GM21447 (cell line): Measurements from ENCODE around the gene ITGB5.
A peak's percentile ranks its signal among the peaks of the same experiment; 100 is the strongest.
"Not testable (repeated sequence)": the region's sequence is repeated elsewhere in the genome, so short reads cannot be mapped to it uniquely, and the experiment has no call there.

ENCODE experiments used
- ATAC-seq: cut with Tn5 transposase; IDR thresholded peaks from one replicate; pipeline ENCODE4 v1.9.1; 2021; ENCODE audit not compliant: unreplicated experiment

The ITGB5 gene

DNA sequence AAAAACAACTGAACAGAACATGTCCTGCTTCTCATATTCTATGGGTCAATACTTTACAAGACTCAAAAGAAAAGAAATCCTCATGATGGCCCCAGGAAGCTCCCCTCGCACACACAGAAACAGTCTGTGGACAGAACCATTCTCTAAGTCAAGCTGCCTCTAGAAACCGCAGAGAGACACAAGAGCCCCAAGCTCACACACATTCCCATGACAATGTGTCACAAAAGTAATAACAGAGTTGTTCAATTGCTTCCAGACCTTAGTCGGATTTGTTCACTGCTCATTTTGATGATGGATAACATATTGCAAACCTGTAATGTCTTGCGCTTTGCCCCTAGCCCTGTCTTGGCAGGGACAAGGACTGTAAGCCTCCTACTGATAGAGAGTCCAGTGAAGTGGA is 96.0 kb downstream of the ITGB5 start:
- ATAC-seq, result no peak

- not testable (repeated sequence) for ATAC-seq
These were observed 98.1 kb downstream of the ITGB5 start for GRCh38 chr3:124789103-124789502.

DNA sequence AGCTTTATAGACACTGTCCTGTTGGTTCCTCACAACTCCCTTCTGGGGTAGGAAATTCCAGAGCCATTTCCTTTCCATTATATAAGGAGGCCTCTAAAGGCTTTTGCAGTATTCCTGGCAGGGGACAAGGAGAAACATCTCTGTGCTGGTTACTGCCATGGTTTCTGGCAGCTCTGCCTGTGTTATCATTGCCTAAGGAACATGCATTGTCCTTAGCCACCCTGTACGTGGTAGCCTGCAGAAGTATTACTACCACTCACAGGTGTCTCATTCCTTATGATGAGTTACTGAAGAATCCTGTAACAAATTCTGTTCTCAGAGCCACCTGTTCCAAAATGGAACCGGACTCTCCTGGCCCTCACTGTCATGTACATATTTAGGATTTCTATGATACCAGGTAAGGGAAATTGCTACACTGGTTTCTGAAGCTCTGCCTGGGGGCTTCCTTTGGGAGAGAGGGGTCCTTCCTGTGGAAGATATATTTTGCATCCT is 98.9 kb downstream of the ITGB5 start:
- no peak for ATAC-seq

DNA sequence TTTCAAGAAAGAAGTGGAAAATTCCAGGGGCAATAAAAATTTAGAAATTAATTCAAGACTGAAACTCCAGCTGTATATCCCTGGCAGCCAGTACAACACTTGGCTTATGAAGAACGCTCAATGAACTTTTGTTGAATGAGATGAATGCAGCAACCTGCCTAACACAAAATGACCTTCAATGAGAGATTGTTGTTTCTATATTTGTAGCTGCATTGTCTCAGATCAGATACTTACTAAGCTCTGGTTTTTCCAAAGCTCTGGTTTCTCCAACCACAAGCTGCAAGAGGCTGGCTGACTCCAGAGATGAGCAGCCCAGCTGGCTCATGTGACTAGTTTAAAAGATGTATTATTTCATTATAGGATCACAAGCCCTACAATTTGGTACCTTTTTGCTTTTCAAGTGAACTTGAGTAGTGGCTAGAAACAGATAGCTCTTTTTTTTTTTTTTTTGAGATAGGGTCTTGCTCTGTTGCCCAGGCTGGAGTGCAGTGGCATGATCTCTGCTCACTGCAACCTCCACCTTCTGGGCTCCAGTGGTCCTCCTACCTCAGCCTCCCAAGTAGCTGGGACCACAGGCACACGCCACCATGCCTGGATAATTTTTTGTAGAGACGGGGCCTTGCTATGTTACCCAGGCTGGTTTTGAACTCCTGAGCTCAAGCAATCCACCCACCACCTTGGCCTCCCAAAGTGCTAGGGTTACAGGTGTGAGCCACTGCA is 99.5 kb downstream of the ITGB5 start:
- no peak for ATAC-seq

GRCh38 chr3:124786511-124787241 is 100.5 kb downstream of the ITGB5 start:
- ATAC-seq, result no peak

- ATAC-seq, result no peak
These were observed 101.2 kb downstream of the ITGB5 start for GRCh38 chr3:124785973-124786372.

GRCh38 chr3:124784686-124785382 is 102.3 kb downstream of the ITGB5 start:
- ATAC-seq, result peak; percentile 73

- no peak for ATAC-seq
These were observed 103.5 kb downstream of the ITGB5 start for GRCh38 chr3:124783696-124784095.

- not testable (repeated sequence) for ATAC-seq
These were observed 104.8 kb downstream of the ITGB5 start for GRCh38 chr3:124782377-124782712.

GRCh38 chr3:124781476-124782376 is 105.4 kb downstream of the ITGB5 start:
- no peak for ATAC-seq

DNA sequence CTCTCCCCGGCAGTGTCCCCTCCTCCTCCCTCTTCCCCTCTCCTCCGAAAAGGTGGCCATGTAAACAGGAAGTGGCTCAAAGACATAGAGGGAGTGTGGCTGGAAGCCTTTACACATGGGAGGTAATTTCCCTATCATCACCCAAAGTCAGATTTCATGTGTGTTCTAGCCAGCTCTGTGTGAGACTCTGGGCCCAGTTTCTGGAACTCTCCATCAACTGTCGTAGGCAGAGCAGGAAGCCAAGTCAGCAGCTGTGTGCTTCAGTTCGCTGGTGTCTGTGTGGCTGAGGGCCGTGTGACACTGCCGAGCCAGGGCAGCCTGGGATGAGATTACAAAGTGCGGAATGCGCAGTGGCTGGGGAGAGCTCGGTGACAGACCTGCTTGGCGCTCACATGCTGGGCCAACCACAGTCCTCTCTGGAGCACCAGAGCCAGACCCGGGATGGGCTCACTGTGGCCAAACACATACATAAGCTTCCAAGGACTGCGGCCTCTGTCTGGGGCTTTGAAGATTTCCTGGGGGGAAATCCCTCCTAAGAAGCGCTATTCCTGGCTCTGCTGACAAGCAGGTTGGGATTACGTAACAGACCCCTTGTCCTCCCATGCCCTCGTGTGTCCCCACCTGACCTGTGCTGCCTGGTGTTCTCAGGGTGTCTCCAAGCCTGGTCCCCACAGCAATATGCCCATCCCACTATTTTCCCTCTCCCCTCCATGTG is 106.2 kb downstream of the ITGB5 start:
- ATAC-seq, result no peak

- no peak for ATAC-seq
These were observed 106.8 kb downstream of the ITGB5 start for GRCh38 chr3:124780356-124780755.

DNA sequence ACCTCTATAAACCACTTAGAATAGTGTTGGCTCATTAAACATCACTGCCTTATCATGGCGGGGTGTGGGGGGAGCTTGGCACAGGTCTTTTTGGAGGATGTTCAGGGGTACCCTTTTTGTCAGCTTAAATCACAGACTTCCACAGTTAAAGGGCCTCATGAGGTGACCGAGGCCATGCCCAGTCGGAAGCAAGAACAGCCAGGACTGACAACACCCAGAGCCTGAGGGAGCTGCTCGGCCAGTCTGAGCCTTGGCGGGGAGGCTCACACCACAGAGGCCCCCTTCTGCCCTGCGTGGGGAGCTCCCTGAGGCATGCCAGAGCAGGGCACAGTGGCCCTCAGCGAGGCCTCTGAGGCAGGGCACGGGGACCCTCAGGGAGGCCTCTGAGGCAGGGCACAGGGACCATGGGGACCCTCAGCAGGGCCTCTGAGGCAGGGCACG is 107.4 kb downstream of the ITGB5 start:
- no peak for ATAC-seq

GRCh38 chr3:124779116-124779515 is 108.0 kb downstream of the ITGB5 start:
- ATAC-seq, result no peak

DNA sequence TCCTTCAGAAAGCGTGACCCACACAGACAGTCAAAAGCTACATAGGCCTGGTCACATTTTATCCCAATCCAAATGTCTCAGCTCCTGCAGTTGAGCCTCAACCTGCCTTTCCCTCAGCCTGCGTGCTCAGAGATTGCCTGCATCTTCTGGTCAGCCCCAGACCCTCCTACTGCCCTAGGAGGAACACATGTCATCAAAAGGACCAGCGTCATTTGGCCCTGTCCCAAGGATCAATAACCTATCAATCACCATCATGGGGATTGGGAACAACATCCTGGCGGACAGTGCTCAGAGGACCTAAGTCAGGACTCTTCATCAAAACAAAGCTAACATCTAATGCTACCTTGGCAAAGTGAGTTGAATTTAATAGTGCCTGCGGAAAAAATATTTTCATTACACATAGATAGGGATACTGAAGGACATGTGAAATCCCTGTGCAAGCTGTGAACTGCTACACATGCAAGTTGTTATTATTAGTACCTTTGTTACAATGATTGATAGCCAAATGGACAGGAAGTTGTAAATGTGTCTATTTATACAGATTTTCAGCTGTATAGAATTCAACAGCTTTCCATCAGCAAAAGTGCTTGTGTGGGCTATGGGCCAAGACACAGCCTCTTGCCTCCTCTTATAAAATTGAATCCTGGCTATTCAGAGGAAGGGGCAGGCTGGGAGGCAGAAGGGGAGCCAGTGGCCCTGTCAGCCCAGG is 109.2 kb downstream of the ITGB5 start:
- no peak for ATAC-seq

- ATAC-seq, result no peak
These were observed 110.3 kb downstream of the ITGB5 start for GRCh38 chr3:124776856-124777255.

DNA sequence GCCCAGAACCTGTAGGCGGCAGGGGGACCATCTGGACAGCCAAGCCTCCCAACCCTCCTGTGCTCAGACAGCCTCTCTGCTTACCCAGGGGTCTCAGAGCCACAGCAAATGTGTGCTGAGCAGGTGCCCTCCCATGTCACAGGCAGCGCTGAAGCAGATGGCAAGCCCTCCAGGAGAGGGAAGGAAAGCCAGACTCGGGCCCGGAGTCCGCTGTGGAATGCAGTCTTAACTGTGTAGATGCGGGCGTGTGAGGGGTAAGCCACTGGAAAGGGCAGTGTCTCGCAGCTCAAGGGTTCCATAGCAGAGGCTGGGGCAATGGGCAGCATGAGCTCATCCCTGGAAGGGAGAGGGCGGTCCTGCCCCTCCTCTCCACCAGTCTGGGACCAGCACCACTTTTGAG is 111.3 kb downstream of the ITGB5 start:
- no peak for ATAC-seq

- no peak for ATAC-seq
These were observed 112.2 kb downstream of the ITGB5 start for GRCh38 chr3:124774841-124775402.

DNA sequence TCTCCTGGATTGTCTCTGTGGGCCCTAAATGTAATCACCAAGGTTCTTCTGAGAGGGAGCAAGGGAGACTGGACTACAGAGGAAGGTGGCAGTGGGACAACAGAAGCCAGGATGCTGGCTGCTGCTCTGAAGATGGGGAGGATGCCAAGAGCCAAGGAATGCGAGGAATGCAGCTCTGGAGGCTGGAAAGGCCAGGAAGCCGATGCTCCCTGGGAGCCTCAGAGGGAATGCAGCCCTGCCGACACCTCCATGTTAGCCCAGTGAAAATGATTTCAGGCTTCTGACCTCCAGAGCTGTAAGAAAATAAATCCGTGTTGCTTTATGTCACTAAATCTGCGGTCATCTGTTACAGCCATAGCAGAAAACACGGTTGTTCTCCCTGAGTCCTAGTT is 112.8 kb downstream of the ITGB5 start:
- no peak for ATAC-seq
